Activated T-helper 1 cell treated with anti-CD3 and anti-CD28 coated beads, Interleukin-12 subunit alpha, Interleukin-12 subunit beta, Interleukin-2, Interleukin-4 antibody, amounts not matched to agents 30 ng/mL and 10 ng/mL and 1 ng/mL, durations not matched to agents 14 hours and 24 hours and 36 hours (primary cell): ENCODE data around the gene ARRDC1. TPM values are rescaled to one million over a fixed set of nuclear protein-coding genes. Genes with fewer than 3 reads are reported as not detected.

Source experiments
- DNase-seq: peaks from one replicate; pipeline ENCODE4 v3.0.0; 2021; ENCODE audit warnings: low spot score
- H3K27ac Mint-ChIP-seq: one replicate; pipeline ENCODE4 v1.8.0; 2021; ENCODE audit warnings: mild to moderate bottlenecking, mixed read lengths
- H3K27me3 Mint-ChIP-seq: one replicate; pipeline ENCODE4 v1.8.0; 2022; ENCODE audit warnings: mild to moderate bottlenecking, moderate library complexity, mixed read lengths; ENCODE audit not compliant: insufficient read depth
- H3K36me3 Mint-ChIP-seq: one replicate; pipeline ENCODE4 v1.8.0; 2021; ENCODE audit warnings: low read depth, mixed read lengths
- H3K4me1 Mint-ChIP-seq: one replicate; pipeline ENCODE4 v1.8.0; 2021; ENCODE audit warnings: low read depth, mixed read lengths
- H3K4me3 Mint-ChIP-seq: one replicate; pipeline ENCODE4 v1.8.0; 2021; ENCODE audit warnings: mild to moderate bottlenecking, moderate library complexity, mixed read lengths
- H3K9me3 Mint-ChIP-seq: one replicate; pipeline ENCODE4 v1.8.0; 2021; ENCODE audit warnings: mixed read lengths
- intact Hi-C: fragments of 100-400 bp; cut with micrococcal nuclease; formaldehyde crosslinking; loops from one replicate; pipeline ENCODE4 v1.15.1; 2024
- total RNA-seq: library from RNA; stranded (reverse); gene quantifications from 2 replicates; pipeline ENCODE4 v1.2.3, GENCODE V29; 2022

The ARRDC1 gene
- total RNA-seq, 1 donor from 2014 or later, result 70.3 TPM

GRCh38 chr9:137607141-137607857 is 1.8 kb downstream of the ARRDC1 start:
- intact Hi-C loops, result loop anchor here (5.0 to 10.0 kb wide), 2 partner anchors 1362 to 1700 kb away; partner anchors contain the start of genes CAMSAP1 and QSOX2
- peak overlapping the region; percentile 74 for H3K27ac Mint-ChIP-seq
- H3K36me3 Mint-ChIP-seq, result no peaks in the 10 kb centered on the region
- peaks cover 19% of the 10 kb centered on the region for H3K4me1 Mint-ChIP-seq
- H3K9me3 Mint-ChIP-seq, result no peaks in the 10 kb centered on the region
- H3K27me3 Mint-ChIP-seq, result peaks cover 3% of the 10 kb centered on the region
- DNase-seq, result no peak
- H3K4me3 Mint-ChIP-seq, result peak overlapping the region; percentile 85

- no peaks in the 10 kb centered on the region for H3K36me3 Mint-ChIP-seq
- H3K4me1 Mint-ChIP-seq, result peaks cover 10% of the 10 kb centered on the region
- intact Hi-C loops, result no loop called here
- H3K27ac Mint-ChIP-seq, result no peak overlapping the region
- DNase-seq, result no peak
- H3K4me3 Mint-ChIP-seq, result no peak overlapping the region
- H3K27me3 Mint-ChIP-seq, result no peaks in the 10 kb centered on the region
- no peaks in the 10 kb centered on the region for H3K9me3 Mint-ChIP-seq
Observed at GRCh38 chr9:137610944-137611343, 5.5 kb downstream of the ARRDC1 start.

- intact Hi-C loops, result no loop called here
Observed at GRCh38 chr9:137611623-137612609, 6.4 kb downstream of the ARRDC1 start.

GRCh38 chr9:137612741-137613142 is 7.3 kb downstream of the ARRDC1 start:
- H3K4me3 Mint-ChIP-seq, result no peak overlapping the region
- no peak for DNase-seq
- H3K9me3 Mint-ChIP-seq, result no peaks in the 10 kb centered on the region

More at GRCh38 chr9:137611623-137612609, 6.4 kb downstream of the ARRDC1 start:
- Mint-ChIP-seq H3K36me3 (no peaks in the 10 kb centered on the region), H3K4me1 (peaks cover 8% of the 10 kb centered on the region), H3K27me3 (no peaks in the 10 kb centered on the region), H3K27ac (peak overlapping the region; percentile 40), H3K9me3 (no peaks in the 10 kb centered on the region), H3K4me3 (no peak overlapping the region)
- DNase-seq, result no peak

GRCh38 chr9:137613259-137613658 is 7.8 kb downstream of the ARRDC1 start:
- no peak for DNase-seq
- H3K9me3 Mint-ChIP-seq, result no peaks in the 10 kb centered on the region
- H3K27ac Mint-ChIP-seq, result no peak overlapping the region
- no peaks in the 10 kb centered on the region for H3K27me3 Mint-ChIP-seq
- H3K4me3 Mint-ChIP-seq, result no peak overlapping the region
- H3K4me1 Mint-ChIP-seq, result peaks cover 5% of the 10 kb centered on the region
- intact Hi-C loops, result no loop called here
- no peaks in the 10 kb centered on the region for H3K36me3 Mint-ChIP-seq

More at GRCh38 chr9:137612741-137613142, 7.3 kb downstream of the ARRDC1 start:
- H3K27ac Mint-ChIP-seq, result no peak overlapping the region
- no peaks in the 10 kb centered on the region for H3K36me3 Mint-ChIP-seq
- intact Hi-C loops, result no loop called here
- peaks cover 5% of the 10 kb centered on the region for H3K4me1 Mint-ChIP-seq
- H3K27me3 Mint-ChIP-seq, result no peaks in the 10 kb centered on the region

GRCh38 chr9:137613738-137614523 is 8.4 kb downstream of the ARRDC1 start:
- H3K9me3 Mint-ChIP-seq, result no peaks in the 10 kb centered on the region
- peaks cover 5% of the 10 kb centered on the region for H3K4me1 Mint-ChIP-seq
- H3K4me3 Mint-ChIP-seq, result no peak overlapping the region
- DNase-seq, result no peak
- no peak overlapping the region for H3K27ac Mint-ChIP-seq
- H3K36me3 Mint-ChIP-seq, result no peaks in the 10 kb centered on the region
- no peaks in the 10 kb centered on the region for H3K27me3 Mint-ChIP-seq
- intact Hi-C loops, result no loop called here

- peaks cover 9% of the 10 kb centered on the region for H3K4me1 Mint-ChIP-seq
- peaks cover under 1% of the 10 kb centered on the region for H3K36me3 Mint-ChIP-seq
- no peak for DNase-seq
- intact Hi-C loops, result no loop called here
- no peaks in the 10 kb centered on the region for H3K9me3 Mint-ChIP-seq
- H3K27ac Mint-ChIP-seq, result no peak overlapping the region
- no peak overlapping the region for H3K4me3 Mint-ChIP-seq
- H3K27me3 Mint-ChIP-seq, result no peaks in the 10 kb centered on the region
Observed at GRCh38 chr9:137614631-137615386, 9.3 kb downstream of the ARRDC1 start.

- H3K9me3 Mint-ChIP-seq, result no peaks in the 10 kb centered on the region
- H3K27ac Mint-ChIP-seq, result no peak overlapping the region
- peaks cover 3% of the 10 kb centered on the region for H3K36me3 Mint-ChIP-seq
- H3K4me3 Mint-ChIP-seq, result peak overlapping the region; percentile 11
- peaks cover 13% of the 10 kb centered on the region for H3K4me1 Mint-ChIP-seq
- intact Hi-C loops, result no loop called here
- no peak for DNase-seq
- no peaks in the 10 kb centered on the region for H3K27me3 Mint-ChIP-seq
Observed at GRCh38 chr9:137615387-137615871, 9.9 kb downstream of the ARRDC1 start.

- intact Hi-C loops, result loop anchor here (1.0 kb wide), 5 partner anchors 10 to 67 kb away; partner anchors contain the start of genes ARRDC1, MRPL41 and ZMYND19
- DNase-seq, result peak; percentile 91
- H3K27ac Mint-ChIP-seq, result peak within 1 kb of the TSS; percentile 92
- H3K4me3 Mint-ChIP-seq, result peak within 1 kb of the TSS; percentile 90
- no peaks in the 10 kb centered on the region for H3K27me3 Mint-ChIP-seq
- no peaks in the 10 kb centered on the region for H3K9me3 Mint-ChIP-seq
- peaks cover 11% of the 10 kb centered on the region for H3K36me3 Mint-ChIP-seq
- H3K4me1 Mint-ChIP-seq, result peaks cover 29% of the 10 kb centered on the region
Observed at GRCh38 chr9:137618105-137619067, 12.9 kb downstream of the ARRDC1 start, which contains the start of gene EHMT1. Gene EHMT1 (plus strand): TSS chr9:137619005. CDS start chr9:137619029, 24 bp downstream.

GRCh38 chr9:137619240-137620047 is 14.0 kb downstream of the ARRDC1 start:
- intact Hi-C loops, result loop anchor here (1.0 kb wide), 2 partner anchors 9 to 29 kb away; partner anchors contain the start of gene ZMYND19
- no peaks in the 10 kb centered on the region for H3K27me3 Mint-ChIP-seq
- H3K36me3 Mint-ChIP-seq, result peaks cover 13% of the 10 kb centered on the region
- H3K4me1 Mint-ChIP-seq, result peaks cover 29% of the 10 kb centered on the region
- peak; percentile 27 for DNase-seq
- H3K9me3 Mint-ChIP-seq, result no peaks in the 10 kb centered on the region
- peak overlapping the region; percentile 89 for H3K4me3 Mint-ChIP-seq
- H3K27ac Mint-ChIP-seq, result peak overlapping the region; percentile 90
